Left forelimb (tissue), 1 donor: ENCODE measurements around the gene HMGXB3.
A peak's percentile ranks its signal among the peaks of the same experiment; 100 is the strongest.
"Not testable (repeated sequence)": the region's sequence is repeated elsewhere in the genome, so short reads cannot be mapped to it uniquely, and the experiment has no call there.

Source experiments
- DNase-seq: peaks from one replicate; pipeline ENCODE4 v3.0.0-alpha.2; 2018; ENCODE audit warnings: low spot score

The HMGXB3 gene

DNA sequence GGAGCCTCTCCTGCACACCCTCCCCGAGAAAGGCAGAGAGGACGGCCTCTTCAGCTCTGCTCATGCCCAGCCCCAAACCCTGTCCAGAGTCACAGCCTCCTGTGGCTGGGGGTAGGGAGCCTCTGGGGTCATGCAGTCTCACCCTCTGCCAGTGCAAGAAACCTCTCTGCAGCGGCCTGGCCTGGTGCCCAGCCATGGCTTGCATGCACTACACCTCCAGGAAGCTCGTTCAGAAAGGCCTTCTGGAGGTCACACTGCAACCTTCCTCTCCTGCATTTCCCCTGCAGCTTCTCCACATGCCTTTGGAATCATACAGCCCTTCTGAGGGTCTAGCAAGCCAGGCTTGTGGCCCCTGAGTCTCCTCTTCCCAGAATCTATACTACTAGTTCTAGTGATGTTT is 67.9 kb downstream of the HMGXB3 start:
- no peak for DNase-seq

DNA sequence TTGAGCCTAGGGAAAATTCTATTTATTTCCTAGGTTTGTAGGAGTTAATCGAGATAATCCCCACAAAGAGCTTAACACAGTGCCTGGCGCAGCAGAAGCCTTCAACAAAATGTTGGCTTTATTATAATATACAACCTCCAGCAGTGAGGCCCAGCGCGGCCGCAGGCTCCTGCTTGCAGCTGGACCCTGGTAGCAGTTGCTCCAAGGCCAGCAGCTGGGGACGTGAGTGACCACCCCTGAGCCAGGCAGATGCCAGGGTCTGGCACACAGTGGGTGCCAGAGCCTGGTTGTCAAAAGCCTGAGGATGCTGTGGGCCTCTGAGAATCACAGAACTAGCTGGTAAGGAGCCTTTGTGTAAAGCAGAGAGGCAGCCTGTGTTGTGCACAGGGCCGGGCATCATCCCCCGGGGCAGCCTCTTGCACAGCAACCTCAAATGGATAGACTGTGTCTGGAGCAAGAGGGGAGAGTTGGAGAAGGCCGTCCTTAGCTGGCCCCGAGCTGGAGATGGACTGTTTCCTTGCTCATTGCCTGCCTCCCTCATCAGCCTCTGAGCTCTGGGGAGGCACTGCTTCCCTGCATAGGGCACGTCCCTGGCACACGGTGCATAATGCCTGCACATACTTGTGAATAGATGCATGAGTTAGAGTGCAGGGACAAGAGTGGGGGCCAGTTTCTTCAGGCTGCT is 68.6 kb downstream of the HMGXB3 start:
- DNase-seq, result no peak

DNA sequence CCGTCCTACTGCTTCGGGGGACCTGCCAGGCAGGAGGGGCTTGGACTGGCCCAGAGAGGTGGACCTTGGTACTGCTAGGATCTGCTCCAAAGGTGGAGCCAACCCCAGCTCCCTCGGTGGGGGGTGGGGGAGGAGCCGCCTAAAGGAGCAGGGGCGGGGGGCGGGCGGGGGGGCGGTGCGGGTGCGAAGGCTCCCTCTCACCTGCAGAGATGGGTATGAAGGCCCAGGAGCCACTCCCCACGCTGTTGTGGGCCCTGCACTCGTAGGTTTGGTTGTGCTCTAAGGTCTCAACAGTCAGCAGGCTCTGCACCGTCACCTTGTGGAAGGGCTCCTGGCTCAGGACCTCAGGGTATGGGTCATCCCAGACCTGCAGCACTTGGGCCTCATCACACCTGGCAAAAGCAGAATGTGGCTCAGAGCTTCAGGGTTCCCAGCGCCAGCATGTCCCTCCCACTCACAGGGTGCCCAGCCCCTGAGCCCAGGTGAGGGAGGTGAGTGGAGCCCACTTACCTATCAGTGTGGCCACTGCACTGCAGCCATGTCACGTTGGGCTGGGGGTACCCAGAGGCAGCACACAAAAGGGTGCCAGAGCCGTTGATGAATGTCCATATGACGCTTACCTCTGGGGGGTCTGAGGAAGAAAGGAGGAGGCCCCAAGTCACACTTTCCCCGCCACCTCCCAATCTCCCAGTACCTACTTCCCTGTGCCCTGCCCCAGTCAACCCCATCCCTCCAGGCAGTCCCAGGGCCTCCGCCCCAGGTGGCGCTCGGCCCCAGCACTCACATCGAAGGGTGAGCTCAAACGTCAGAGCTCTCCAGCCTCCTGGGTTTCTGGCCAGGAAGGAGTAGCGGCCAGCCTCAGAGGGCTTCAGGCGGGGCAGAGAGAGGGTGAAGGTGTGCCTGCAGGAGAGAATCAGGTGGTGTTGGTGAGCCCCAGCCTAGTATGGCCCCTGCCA is 69.4 kb downstream of the HMGXB3 start:
- peak; percentile 57 for DNase-seq

DNA sequence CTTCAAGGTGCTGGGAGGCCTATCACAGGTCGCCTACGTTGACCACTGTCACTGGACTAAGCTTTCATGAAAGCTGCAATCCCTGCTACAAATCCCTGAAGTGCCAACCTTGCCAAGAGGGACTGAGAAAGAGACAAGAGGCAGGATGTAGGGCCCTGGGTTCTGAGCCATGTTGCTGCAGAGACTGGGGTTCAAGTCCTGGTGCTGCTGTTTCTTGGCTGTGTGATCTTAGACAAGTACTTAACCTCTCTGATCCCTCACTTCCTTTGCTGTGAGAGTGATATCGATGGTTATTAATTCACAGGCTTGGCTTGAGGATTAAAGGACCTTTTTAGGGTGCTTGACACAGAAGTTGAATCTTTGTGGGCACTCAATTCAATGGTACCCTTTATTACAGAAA is 70.3 kb downstream of the HMGXB3 start:
- DNase-seq, result no peak

DNA sequence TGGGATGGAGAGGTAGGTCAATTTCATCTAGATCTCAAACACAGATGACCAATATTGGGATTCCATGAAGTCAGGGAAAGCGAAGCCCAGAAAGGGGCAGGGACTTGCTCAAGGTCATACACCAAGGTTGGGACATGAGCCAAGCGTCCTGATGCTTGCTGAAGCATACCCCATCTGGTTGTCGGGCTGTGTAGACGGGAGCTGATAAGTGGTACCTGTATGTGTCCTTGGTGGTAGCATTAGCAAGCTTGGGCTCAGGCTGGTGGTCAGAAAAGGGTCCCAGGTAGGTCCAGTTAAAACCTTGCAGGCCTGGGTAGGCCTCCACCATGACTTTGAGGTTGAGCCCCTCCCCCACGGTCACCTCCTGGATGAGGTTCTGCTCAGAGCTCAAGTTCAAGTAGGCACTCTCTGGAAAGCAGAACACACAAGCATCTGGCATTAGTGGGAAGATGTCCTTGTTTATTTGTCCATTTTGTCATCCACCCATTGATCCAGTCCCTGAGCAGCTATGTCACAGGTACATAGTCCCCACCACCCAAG is 72.6 kb downstream of the HMGXB3 start:
- DNase-seq, result peak; percentile 28

DNA sequence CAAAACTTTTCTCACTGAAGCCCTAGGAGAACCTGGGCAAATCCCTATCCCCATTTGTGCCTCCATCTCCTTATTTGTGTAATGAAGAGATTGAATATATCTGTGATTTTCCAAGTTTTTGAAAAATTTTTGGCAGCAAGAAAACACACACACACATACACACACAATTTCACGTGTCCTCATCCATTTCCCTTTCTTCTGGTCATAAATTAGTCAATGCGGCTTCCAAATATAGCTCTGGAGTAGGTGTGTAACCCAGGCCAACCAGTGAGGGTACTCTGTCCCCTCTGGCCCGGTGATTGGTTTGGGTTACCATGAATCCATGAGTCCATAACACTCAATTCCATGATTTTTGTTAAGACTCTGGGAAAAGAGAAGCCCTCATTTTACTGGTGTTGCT is 73.1 kb downstream of the HMGXB3 start:
- DNase-seq, result no peak

DNA sequence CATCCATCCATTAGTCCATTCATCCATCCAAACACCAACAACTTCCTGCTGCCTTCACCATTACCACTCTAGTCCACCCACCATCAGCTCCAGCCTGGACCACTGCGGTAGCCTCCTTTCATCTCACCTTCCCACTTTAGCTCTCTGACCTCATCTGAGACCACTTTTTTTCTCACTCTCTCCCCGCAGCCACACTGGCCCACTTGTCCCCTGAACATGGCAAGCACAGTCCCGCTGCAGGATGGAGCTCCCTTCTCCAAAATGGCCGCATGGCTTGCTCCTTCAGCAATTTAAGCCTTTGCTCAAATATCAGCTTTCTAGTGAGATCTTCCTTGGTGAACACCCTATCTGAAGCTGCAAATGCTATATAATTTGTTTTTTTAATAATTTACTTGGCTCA is 74.7 kb downstream of the HMGXB3 start:
- peak; percentile 47 for DNase-seq

DNA sequence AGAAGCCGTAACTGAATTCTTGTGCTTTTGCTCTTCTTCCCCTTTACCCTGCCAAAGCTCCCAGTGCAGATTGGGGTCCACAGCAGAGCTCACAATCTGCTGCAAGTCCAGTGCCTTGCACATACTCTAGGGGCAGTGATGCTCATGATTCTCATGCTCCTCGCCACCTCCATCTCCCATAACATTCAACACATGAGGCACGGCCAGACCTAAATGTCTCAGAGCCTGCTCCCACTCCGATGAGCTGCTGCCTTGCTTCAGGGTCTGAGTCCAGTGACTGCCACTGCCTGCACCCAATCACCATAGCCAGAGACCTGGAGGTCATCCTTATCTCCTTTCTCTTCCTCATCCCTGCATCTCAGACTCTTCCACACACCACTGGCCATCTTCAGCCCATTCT is 75.3 kb downstream of the HMGXB3 start:
- DNase-seq, result no peak

DNA sequence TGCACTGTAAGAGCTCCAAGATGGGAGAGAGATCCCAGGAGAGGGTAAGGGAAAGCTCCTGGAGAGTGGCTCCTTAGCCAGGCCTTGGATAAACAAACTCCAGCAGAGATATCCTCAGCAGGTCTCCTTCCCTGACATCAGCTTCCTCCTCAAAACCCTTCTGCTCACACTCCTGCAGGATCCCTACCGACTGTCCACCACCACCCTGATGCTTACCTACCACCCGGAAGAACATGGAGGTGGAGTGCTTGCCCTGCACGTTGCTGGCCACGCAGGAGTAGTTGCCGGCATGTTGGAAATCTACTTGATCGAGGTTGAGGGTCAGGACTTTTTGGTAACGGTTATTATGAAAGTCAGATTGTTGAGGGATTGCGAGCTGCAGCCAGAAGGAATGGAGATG is 76.5 kb downstream of the HMGXB3 start:
- DNase-seq, result no peak

DNA sequence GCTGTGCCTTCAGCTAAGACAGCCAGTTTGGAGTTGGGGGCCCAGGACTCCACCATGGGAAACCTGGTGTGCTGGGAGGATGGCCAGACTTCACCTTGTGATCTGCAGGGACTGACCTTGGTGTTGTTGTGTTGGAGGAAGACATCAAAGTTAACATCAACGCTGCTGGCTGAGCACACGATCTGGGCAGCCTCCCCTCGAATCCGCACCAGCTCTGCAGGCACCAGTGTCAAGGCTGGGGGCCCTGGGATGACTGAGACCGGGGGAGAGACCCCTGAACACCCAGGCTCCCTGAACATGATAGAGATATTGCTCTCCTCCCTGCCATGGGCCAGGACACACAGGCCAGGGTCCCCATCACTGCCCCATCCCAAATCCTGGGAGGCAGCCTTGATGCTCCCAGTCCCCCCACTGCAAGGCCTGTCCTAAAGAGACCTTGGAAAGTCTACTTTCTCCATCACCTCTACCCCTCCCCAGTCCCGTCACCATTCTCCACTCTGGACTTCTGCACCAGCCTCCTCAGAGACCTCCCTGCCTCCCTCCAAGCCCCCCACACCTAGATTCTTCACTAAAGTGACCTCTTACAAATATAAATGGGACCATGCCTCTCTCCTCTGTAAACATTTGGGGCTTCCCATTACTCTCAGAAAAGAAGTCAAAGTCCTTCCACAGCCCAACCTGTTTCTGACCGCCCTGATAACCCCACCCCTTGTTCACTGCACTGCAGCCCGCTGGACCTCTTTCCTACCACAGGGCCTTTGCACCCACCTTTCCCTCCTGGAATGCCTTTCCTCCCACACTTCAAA is 77.7 kb downstream of the HMGXB3 start:
- peak; percentile 48 for DNase-seq

DNA sequence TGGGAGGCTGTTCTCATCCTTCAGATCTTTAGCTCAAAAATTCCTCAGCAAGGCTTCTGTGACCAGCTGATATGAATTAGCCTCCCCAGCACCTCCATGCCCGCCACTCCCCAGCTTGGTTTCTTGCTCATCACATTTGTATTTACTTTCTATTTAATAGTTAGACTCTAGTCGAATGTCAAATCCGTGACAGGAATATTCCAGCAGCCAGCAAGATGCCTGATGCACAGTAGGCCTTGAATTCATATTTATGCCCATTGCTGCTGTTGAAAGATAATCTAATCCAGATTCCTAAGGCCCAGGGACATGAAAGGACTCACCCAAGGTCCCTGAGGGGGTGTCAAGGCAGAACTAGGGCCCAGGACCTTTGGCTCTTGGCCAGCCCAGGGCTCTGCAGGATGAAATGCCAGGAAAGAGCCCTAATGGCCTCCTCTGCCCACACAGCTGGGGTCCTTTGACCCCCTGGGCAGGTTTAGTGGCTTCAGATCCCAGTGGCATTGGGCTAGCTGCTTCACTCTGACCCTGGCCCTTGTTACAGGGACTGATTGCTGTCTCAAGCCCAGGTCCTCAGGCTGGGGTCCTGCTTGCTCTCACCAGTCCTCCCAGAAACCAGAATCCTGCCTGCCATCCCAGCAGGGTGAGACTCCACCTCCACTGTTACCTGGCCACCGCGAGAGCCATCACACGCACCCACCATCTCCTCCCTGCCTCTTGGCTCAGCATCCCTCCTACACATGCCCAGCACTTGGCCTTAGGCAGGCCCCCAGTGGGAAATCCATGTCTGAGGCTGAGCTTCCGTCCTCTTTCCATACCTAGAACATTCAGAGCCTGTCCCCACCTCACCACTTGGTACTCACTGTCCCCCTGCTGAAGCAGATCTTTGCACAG is 78.5 kb downstream of the HMGXB3 start:
- DNase-seq, result no peak

DNA sequence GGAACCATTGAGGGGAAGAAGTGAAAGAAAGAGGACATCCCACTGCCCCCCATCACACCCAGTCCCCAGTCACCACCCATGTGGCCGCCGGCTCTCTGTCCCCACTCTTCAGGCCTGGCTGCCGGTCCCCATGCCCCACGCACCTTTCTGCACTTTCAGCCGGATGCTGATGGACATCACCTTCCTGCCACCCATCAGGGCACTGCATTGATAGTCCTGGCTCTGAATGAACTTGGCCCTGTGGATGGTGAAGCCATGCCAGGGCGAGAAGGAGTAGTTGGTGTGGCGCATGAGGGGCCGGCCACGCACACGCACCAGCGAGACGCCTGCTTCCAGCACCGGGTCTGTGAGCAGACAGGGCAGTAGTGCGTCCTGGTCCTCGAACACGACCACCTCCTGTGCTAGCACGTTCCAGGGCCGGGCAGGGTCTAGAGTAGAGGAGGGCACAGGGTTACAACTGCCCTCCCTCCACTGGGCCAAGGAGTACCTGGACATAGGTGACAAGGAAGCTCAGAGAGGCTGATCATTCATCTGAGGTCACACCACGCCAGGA is 79.4 kb downstream of the HMGXB3 start:
- DNase-seq, result peak; percentile 57

DNA sequence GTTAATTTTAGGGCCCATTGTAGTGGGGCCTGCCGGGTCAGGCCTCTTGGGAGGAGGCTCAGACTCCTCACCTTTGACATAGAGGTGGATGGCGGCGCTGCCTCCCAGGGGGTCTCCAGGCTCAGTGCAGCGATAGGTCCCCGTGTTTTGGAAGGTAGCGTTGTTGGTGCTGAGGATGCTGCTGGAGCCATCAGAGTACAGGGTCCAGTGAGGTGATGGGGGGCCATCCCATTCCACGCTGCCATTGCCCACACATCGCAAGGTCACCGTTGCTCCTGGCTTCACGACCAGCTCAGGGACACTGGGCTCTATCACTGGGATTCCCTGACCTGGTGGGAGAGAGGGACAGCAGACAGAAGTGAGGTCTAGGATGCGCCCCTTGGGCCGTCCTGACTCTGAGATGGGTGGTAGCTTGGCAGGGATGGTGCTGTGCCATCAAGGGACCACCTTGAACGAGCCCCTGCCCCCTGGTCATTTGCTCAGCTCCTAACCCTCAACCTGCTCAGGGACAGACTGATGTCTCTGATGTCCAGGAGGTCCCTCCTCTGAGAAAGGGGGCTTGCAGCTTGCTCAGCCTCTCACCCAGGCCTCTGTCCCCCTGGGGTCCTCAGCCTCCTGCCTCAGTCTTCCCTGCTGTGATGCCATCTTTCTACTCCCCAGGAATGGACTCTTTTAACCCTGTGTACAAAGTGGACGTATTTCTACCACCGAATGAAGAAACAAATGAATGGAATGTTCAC is 80.3 kb downstream of the HMGXB3 start:
- no peak for DNase-seq

DNA sequence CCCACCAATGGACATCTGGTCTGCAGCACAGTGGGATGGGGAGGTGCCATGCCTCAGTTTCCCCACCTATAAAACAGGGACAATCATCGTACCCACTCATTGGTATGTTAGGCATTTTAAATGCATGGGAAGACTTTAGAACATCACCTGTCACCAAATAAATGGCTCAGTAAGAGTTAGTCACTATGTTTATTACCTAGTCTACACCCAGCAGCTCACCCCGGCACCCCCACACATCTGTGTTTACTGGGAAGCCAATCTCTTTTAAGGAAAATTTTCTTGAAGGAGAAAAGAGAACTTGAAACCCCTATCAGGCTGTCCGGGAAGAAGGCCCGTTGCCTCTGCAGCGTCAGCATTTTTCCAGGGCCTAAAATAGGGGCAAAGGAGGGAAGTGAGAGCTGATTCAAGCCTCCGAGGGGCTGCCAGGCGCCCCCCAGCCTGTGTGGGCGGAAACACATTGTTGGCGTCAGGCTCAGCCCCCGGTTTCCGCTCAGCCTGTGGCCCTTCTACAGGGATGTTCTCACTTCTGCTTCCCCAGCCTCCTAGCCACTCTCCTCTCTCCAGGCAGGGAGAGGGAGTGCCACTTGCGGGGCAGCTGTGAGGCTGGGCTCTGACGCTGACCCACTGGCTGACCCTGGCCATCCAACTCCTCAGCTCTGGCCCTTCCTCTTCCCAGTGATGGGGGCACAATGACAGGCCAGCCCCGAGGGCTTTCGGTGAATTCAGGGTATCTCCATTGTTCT is 81.2 kb downstream of the HMGXB3 start:
- peak; percentile 70 for DNase-seq

DNA sequence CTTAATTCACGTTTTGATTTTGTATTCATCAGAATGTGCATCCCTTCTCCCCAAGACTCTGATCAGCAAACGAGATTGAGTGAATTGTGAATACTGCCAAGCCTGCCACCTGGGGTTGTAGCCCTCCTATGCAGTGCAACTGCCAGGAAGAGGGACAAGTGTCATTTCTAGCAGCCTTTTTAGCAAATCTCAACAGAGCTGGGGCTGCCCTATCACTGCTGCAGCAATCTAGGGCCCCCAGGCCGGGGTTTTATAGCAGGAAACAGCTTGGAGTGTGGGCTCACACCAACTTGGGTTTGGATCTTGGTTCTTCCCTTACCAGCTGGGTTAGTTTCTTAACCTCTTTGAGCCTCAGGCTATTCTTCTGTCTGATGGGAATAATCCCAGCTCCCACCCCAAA is 81.8 kb downstream of the HMGXB3 start:
- no peak for DNase-seq

DNA sequence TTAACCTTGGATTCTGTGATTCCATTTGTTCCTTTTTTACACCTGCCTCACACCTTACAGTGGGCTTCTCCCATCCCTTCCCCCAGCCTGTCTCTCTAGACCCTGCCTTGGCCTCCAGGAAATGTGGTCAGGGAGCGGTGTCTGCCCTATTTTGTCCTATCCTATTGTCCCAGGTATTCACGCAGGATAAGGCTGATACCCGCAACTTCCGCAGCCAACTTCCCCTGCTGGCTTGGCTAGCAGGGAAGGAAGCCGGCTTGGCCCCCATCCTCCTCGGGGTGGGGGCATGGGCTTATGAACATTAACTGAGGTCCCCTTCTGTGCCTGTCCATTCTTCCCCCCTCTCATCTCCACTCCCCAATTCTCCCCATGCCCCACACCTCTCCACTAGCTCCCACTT is 82.3 kb downstream of the HMGXB3 start:
- no peak for DNase-seq

DNA sequence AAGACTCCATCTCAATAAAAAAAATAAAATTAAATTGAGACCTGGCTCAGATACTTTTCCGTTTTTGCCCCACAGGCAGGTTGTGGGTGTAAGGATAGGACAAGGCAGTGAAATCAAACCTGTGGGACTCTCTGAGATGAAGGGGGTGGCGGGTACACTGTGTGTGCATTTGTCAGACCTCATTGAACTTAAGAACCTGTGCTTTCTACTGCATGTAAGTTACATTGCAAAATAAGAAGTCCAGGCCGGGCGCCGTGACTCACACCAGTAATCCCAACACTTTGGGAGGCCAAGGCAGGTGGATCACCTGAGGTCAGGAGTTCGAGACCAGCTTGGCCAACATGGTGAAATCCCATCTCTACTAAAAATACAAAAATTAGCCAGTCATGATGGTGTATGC is 84.2 kb downstream of the HMGXB3 start:
- DNase-seq, result not testable (repeated sequence)

DNA sequence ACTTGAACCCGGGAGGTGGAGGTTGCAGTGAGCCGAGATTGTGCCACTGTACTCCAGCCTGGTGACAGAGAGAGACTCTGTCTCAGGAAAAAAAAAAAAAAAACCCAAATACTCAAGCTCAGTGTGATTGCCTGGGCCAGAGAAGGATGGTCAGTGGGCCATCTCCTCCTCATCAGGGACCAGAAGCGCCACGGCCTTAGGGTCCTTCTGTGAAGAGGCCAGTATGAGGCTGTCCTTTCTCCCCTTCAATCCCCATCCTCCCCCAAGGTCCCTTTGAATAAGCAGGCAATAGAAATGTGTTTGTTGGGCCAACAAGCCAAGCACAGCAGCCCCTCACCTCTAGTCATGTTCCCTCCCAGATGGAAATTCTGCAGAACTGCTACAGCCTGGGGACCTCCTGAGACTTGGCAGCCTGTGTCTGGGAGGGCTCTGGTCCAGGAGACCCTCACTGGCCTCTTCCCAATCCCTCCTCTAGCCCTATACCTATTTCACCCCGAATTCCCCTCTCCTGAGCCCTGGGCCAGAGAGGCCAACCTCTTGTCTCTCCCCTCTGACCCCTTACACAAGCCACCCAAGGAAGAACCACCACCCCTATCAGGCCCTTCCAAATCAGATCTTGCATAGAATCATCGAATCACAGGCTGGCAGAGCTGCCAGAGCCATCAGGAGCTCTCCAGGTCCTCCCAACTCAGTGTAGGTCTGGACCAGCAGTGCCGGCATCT is 84.8 kb downstream of the HMGXB3 start:
- no peak for DNase-seq
